Activated naive CD4-positive, alpha-beta T cell treated with anti-CD3 and anti-CD28 coated beads, Interleukin-2, amount 50 U/mL, for 24 hours (primary cell): ENCODE data around the gene NAGLU.

Experiments used
- H3K27ac Mint-ChIP-seq: one replicate; pipeline ENCODE4 v1.8.0; 2021; ENCODE audit warnings: mild to moderate bottlenecking, mixed read lengths
- H3K27me3 Mint-ChIP-seq: one replicate; pipeline ENCODE4 v1.8.0; 2021; ENCODE audit warnings: mixed read lengths
- H3K36me3 Mint-ChIP-seq: one replicate; pipeline ENCODE4 v1.8.0; 2021; ENCODE audit warnings: mixed read lengths
- H3K4me1 Mint-ChIP-seq: one replicate; pipeline ENCODE4 v1.8.0; 2021; ENCODE audit warnings: mixed read lengths
- H3K4me3 Mint-ChIP-seq: one replicate; pipeline ENCODE4 v1.8.0; 2021; ENCODE audit warnings: mild to moderate bottlenecking, mixed read lengths
- H3K9me3 Mint-ChIP-seq: one replicate; pipeline ENCODE4 v1.8.0; 2021; ENCODE audit warnings: mixed read lengths

The NAGLU gene

DNA sequence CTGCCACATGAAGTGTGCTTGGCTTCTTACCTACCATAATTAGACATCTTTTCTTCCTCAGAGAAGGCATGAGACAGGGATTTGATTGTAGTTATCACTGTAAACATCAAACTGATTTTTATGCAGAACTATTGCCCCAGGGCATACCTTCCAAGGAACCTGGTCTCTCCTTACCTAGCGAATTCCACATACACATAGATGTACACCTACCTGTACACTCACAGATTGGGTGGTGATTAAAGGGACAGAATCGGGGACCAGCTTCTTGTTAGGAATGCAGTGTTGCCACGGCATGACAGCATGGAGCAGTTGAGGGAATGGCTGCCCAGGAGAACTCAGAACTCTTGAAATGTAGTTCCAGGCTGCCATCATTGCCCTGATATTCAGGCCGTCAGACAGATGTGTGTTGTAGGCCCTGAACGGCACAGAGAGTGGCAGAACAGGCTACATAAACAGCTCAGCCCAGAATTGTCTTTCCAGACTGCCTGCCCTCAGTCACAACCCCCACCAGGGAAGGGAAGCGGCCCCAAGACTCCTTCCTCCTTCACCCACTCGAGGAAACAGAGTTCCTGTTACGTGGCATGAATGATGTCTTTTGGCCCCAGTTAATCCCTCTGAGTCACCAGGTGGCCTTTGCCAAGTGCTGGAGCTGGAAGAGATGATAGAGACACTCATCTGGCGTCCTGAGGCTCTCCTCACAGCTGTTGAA, 17.8 kb upstream of the NAGLU start:
- Mint-ChIP-seq H3K36me3 (peaks cover 7% of the 10 kb centered on the region), H3K27me3 (no peaks in the 10 kb centered on the region)

GRCh38 chr17:42518755-42519545, 17.1 kb upstream of the NAGLU start:
- no peaks in the 10 kb centered on the region for H3K9me3 Mint-ChIP-seq
- peaks cover 4% of the 10 kb centered on the region for H3K4me1 Mint-ChIP-seq
- peaks cover 7% of the 10 kb centered on the region for H3K36me3 Mint-ChIP-seq

More for the DNA sequence above, 17.8 kb upstream of the NAGLU start:
- no peak overlapping the region for H3K4me3 Mint-ChIP-seq
- H3K9me3 Mint-ChIP-seq: no peaks in the 10 kb centered on the region
- peaks cover 4% of the 10 kb centered on the region for H3K4me1 Mint-ChIP-seq
- no peak overlapping the region for H3K27ac Mint-ChIP-seq

DNA sequence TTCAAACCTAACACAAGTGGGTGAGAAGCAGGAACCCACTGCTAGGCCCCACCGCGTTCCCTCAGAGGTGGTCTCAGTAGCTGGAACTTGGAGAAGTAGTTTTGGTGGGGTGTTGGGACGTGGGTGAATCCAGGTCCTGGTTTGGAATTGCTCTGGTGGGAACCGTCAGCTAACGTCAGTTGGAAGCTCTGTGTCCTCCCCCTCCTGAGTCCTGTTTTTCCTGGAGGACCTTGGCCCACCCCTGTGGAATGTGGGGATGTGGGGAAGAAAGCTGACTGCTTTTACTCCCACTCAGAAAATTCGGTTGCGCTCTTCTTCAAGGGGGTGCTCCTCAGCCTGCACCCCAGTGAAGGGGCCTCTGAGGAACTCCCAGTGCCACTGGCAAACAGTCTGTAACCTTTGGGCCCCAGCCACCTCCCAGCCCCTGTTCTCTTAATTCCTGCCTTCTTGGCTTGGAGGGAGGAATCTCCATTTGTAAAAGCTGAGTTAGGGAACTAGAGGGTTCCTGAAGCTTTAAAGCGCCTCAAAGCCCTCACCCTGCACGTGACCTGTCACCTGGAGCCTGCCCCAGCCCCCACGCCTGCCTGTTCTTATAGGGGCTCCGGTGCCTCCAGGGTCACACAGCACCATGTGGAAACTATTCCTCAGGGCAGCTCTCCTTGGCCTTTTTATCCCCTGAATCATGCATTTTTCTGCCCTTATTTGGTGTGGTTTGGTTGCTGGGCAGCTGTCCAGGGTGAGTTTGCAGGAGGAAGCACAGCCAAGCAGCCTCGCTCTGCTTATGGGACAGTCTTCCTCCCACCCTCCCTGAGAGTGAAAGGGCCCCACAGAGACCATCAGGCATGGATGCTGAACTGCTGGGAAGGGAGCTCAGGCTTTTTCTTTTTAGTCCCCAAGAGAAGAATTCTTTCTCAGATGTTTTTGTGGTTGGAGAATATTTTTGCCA, 16.2 kb upstream of the NAGLU start:
- H3K36me3 Mint-ChIP-seq: peaks cover 5% of the 10 kb centered on the region
- H3K27ac Mint-ChIP-seq: no peak overlapping the region
- no peaks in the 10 kb centered on the region for H3K9me3 Mint-ChIP-seq
- no peak overlapping the region for H3K4me3 Mint-ChIP-seq
- no peaks in the 10 kb centered on the region for H3K27me3 Mint-ChIP-seq
- H3K4me1 Mint-ChIP-seq: peaks cover 4% of the 10 kb centered on the region

More at GRCh38 chr17:42518755-42519545, 17.1 kb upstream of the NAGLU start:
- Mint-ChIP-seq H3K27me3 (no peaks in the 10 kb centered on the region), H3K4me3 (no peak overlapping the region), H3K27ac (no peak overlapping the region)

DNA sequence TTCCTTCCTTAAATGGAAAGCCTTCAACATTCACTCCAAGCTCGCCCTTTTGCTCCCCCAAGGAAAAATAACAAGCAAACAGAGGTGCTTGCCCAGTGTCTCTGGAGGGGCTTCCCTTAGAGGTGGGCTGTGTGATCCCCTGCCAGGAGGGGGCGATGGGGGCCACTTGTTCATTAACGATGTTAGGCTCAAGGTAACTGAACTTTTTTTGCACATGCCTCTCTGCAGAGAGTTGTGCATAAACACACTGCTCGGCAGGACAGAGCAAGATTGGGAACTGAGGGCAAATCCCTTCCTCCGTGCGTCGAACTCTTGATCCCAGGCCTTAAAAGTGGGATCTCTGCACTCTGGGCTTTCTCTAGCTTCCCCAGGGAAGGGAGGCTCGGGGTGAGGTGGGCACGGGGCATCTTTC, 15.5 kb upstream of the NAGLU start:
- H3K9me3 Mint-ChIP-seq: no peaks in the 10 kb centered on the region
- H3K36me3 Mint-ChIP-seq: peaks cover 5% of the 10 kb centered on the region
- H3K27ac Mint-ChIP-seq: no peak overlapping the region
- H3K4me1 Mint-ChIP-seq: peaks cover 4% of the 10 kb centered on the region
- H3K4me3 Mint-ChIP-seq: no peak overlapping the region
- H3K27me3 Mint-ChIP-seq: no peaks in the 10 kb centered on the region

- H3K4me3 Mint-ChIP-seq: no peak overlapping the region
- H3K36me3 Mint-ChIP-seq: peaks cover 5% of the 10 kb centered on the region
Observed at GRCh38 chr17:42521036-42521435, 15.0 kb upstream of the NAGLU start.

GRCh38 chr17:42521666-42522262, 14.3 kb upstream of the NAGLU start:
- no peaks in the 10 kb centered on the region for H3K27me3 Mint-ChIP-seq
- no peak overlapping the region for H3K4me3 Mint-ChIP-seq
- no peak overlapping the region for H3K27ac Mint-ChIP-seq
- no peaks in the 10 kb centered on the region for H3K9me3 Mint-ChIP-seq
- peaks cover 5% of the 10 kb centered on the region for H3K36me3 Mint-ChIP-seq
- peaks cover 4% of the 10 kb centered on the region for H3K4me1 Mint-ChIP-seq

More at GRCh38 chr17:42521036-42521435, 15.0 kb upstream of the NAGLU start:
- H3K27me3 Mint-ChIP-seq: no peaks in the 10 kb centered on the region
- no peak overlapping the region for H3K27ac Mint-ChIP-seq
- peaks cover 4% of the 10 kb centered on the region for H3K4me1 Mint-ChIP-seq
- H3K9me3 Mint-ChIP-seq: no peaks in the 10 kb centered on the region

GRCh38 chr17:42522263-42522790, 13.7 kb upstream of the NAGLU start:
- peaks cover 5% of the 10 kb centered on the region for H3K4me1 Mint-ChIP-seq
- peaks cover 5% of the 10 kb centered on the region for H3K36me3 Mint-ChIP-seq
- no peaks in the 10 kb centered on the region for H3K27me3 Mint-ChIP-seq
- H3K4me3 Mint-ChIP-seq: no peak overlapping the region
- H3K9me3 Mint-ChIP-seq: no peaks in the 10 kb centered on the region
- H3K27ac Mint-ChIP-seq: no peak overlapping the region

- no peak overlapping the region for H3K27ac Mint-ChIP-seq
Observed at GRCh38 chr17:42522798-42523278, 13.2 kb upstream of the NAGLU start.

GRCh38 chr17:42525221-42525620, 10.8 kb upstream of the NAGLU start:
- H3K36me3 Mint-ChIP-seq: peaks cover 5% of the 10 kb centered on the region
- H3K27me3 Mint-ChIP-seq: no peaks in the 10 kb centered on the region
- no peaks in the 10 kb centered on the region for H3K9me3 Mint-ChIP-seq
- peak overlapping the region; percentile 74 for H3K27ac Mint-ChIP-seq
- H3K4me3 Mint-ChIP-seq: no peak overlapping the region
- H3K4me1 Mint-ChIP-seq: peaks cover 21% of the 10 kb centered on the region

More at GRCh38 chr17:42522798-42523278, 13.2 kb upstream of the NAGLU start:
- Mint-ChIP-seq H3K4me3 (no peak overlapping the region), H3K9me3 (no peaks in the 10 kb centered on the region), H3K4me1 (peaks cover 5% of the 10 kb centered on the region), H3K36me3 (peaks cover 5% of the 10 kb centered on the region), H3K27me3 (no peaks in the 10 kb centered on the region)

DNA sequence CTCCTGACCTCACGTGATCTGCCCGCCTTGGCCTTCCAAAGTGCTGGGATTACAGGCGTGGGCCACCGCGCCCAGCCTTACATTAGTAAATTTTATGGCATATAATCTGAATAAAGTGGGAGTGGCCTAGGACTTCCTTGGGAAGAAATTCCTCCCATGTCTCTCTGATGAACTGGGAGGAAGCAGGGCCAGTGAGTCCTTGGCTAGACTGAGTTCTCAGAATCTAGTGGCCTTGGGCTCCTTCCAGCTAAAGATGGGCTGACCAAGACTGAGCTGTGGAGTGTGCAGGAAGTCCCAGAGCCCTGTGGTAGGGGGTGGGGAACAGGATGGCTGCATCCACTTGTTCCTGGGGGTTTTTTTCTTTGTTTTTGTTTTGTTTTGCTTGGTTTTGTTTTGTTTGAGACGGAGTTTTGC, 10.0 kb upstream of the NAGLU start:
- Mint-ChIP-seq H3K36me3 (peaks cover 5% of the 10 kb centered on the region), H3K4me1 (peaks cover 29% of the 10 kb centered on the region), H3K9me3 (no peaks in the 10 kb centered on the region), H3K4me3 (no peak overlapping the region), H3K27ac (no peak overlapping the region), H3K27me3 (no peaks in the 10 kb centered on the region)

GRCh38 chr17:42527932-42528331, 8.1 kb upstream of the NAGLU start:
- Mint-ChIP-seq H3K27ac (no peak overlapping the region), H3K9me3 (no peaks in the 10 kb centered on the region)

DNA sequence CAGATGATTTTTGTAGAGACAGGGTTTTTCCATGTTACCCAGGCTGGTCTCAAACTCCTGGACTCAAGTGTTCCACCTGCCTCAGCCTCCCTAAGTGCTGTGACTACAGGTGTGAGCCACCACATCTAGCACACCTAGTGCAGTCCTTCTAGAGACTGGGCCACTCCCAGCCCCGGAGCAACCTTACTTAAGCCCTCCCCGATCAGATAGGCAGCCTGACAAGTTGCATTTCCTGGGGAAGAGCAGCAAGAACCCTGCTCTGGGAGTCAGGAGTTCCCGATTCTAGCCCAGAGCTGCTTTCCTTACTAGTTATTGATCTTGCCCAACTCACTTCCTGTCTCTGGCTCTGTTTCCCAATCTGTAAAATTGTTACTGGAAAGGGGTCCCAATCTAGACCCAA, 7.0 kb upstream of the NAGLU start:
- peaks cover 41% of the 10 kb centered on the region for H3K4me1 Mint-ChIP-seq
- H3K4me3 Mint-ChIP-seq: no peak overlapping the region
- no peaks in the 10 kb centered on the region for H3K36me3 Mint-ChIP-seq
- H3K27ac Mint-ChIP-seq: peak overlapping the region; percentile 23
- H3K9me3 Mint-ChIP-seq: no peaks in the 10 kb centered on the region
- H3K27me3 Mint-ChIP-seq: no peaks in the 10 kb centered on the region

More at GRCh38 chr17:42527932-42528331, 8.1 kb upstream of the NAGLU start:
- Mint-ChIP-seq H3K4me1 (peaks cover 38% of the 10 kb centered on the region), H3K27me3 (no peaks in the 10 kb centered on the region), H3K36me3 (no peaks in the 10 kb centered on the region), H3K4me3 (no peak overlapping the region)

DNA sequence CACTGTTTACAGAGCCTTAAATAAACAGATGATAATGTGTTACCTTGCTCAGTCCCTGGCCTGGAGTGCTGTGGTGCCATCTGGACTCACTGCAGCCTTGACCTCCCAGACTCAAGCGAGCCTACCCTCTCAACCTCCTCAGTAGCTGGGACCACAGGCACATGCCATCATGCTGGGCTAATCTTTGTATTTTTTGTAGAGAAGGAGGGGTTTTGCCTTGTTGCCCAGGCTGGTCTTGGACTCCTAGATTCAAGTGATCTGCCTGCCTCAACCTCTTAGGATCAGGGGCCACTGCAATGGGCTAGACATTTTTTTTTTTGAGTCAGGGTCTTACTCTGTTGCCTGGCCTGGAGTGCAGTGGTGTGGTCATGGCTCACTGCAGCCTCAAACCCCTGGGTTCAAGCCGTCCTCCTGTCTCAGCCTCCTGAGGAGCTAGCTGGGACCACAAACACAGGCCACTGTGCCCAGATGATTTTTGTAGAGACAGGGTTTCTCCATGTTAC, 5.0 kb upstream of the NAGLU start:
- H3K36me3 Mint-ChIP-seq: no peaks in the 10 kb centered on the region
- peaks cover 49% of the 10 kb centered on the region for H3K4me1 Mint-ChIP-seq
- no peak overlapping the region for H3K27ac Mint-ChIP-seq
- no peaks in the 10 kb centered on the region for H3K27me3 Mint-ChIP-seq
- peak overlapping the region; percentile 52 for H3K4me3 Mint-ChIP-seq
- H3K9me3 Mint-ChIP-seq: no peaks in the 10 kb centered on the region

DNA sequence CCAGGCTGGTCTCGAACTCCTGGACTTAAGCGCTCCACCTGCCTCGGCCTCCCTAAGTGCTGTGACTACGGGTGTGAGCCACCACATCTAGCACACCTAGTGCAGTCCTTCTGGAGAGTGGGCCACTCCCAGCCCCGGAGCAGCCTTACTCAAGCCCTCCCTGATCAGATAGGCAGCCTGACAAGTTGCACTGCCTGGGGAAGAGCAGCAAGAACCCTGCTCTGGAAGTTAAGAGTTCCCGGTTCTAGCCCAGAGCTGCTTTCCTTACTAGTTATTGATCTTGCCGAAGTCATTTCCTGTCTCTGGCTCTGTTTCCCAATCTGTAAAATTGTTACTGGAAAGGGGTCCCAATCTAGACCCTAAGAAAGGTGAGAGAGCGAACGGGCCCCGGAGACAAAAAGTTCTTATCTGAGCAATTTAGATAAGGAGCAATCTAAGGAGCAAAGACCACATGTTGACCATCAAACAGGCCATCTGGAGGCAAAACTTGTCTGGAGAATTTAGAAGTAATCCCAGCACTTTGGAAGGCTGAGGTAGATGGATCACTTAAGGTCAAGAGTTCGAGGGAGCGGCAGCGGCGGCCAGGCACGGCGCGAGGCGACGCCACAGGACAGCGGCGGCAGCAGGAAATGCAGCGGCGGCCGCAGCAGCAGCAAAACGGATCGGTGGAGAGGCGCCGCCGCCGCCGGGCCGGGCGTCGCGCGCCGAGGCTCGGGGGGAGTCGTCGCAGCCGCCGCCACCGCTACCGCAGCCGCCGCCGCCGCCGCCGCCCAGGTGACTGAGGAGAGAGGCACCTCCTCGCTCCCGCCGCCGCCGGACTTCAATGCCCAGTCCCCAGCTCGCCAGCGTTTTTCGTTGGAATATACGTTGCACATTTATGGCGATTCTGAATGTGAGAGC, 4.3 kb upstream of the NAGLU start:
- Mint-ChIP-seq H3K4me1 (peaks cover 51% of the 10 kb centered on the region), H3K27ac (peak overlapping the region; percentile 18), H3K36me3 (no peaks in the 10 kb centered on the region), H3K9me3 (no peaks in the 10 kb centered on the region), H3K4me3 (peak overlapping the region; percentile 86), H3K27me3 (no peaks in the 10 kb centered on the region)
